Liver (tissue), 9 donors: ENCODE data around the gene COBL. TPM values are rescaled to one million over a fixed set of nuclear protein-coding genes. Genes with fewer than 3 reads are reported as not detected.

Source experiments
- DNase-seq: peaks from one replicate; pipeline ENCODE4 v3.0.0-alpha.2; 2017; ENCODE audit warnings: low spot score
- H3K27ac ChIP-seq, 2 donors: one replicate each; pipeline ENCODE4 v1.7.0; 2013; ENCODE audit warnings: inconsistent platforms in 2 of 2, low read length in 2 of 2, control low read depth in 1 of 2, low read depth in 1 of 2, mild to moderate bottlenecking in 1 of 2
- H3K27me3 ChIP-seq, 4 donors: one replicate each; pipeline versions ENCODE4 v1.6.1 to v1.7.0; 2013; ENCODE audit warnings: low read length in 3 of 4, inconsistent platforms in 1 of 4, mild to moderate bottlenecking in 1 of 4, moderate library complexity in 1 of 4; ENCODE audit not compliant: control insufficient read depth in 4 of 4, insufficient read depth in 4 of 4
- H3K36me3 ChIP-seq, 4 donors: one replicate each; pipeline versions ENCODE4 v1.6.1 to v1.7.0; 2013; ENCODE audit warnings: low read length in 3 of 4, mild to moderate bottlenecking in 3 of 4, low read depth in 1 of 4, moderate library complexity in 1 of 4; ENCODE audit not compliant: control insufficient read depth in 4 of 4, insufficient read depth in 3 of 4
- H3K4me1 ChIP-seq, 4 donors: one replicate each; pipeline versions ENCODE4 v1.6.1 to v1.7.0; 2013; ENCODE audit warnings: low read length in 3 of 4, mild to moderate bottlenecking in 3 of 4, moderate library complexity in 1 of 4; ENCODE audit not compliant: control insufficient read depth in 4 of 4, insufficient read depth in 4 of 4
- H3K4me3 ChIP-seq, 3 donors: one replicate each; pipeline versions ENCODE4 v1.6.1 to v1.7.0; 2013; ENCODE audit warnings: low read length in 3 of 3, control low read depth in 1 of 3, low read depth in 1 of 3, mild to moderate bottlenecking in 1 of 3
- H3K9ac ChIP-seq, 2 donors: one replicate each; pipeline ENCODE4 v1.7.0; 2013; ENCODE audit warnings: low read length in 2 of 2, mild to moderate bottlenecking in 2 of 2, moderate library complexity in 2 of 2, control low read depth in 1 of 2, low read depth in 1 of 2
- H3K9me3 ChIP-seq, 4 donors: one replicate each; pipeline versions ENCODE4 v1.6.1 to v1.7.0; 2013; ENCODE audit warnings: low read length in 3 of 4; ENCODE audit not compliant: control insufficient read depth in 4 of 4
- ATF3 ChIP-seq: IDR thresholded peaks from 2 replicates; pipeline ENCODE4 v1.6.1; 2016; ENCODE audit warnings: antibody characterized with exemption
- EGR1 ChIP-seq, 2 donors: IDR thresholded peaks; 2 replicates each; pipeline ENCODE4 v1.6.1; 2016 to 2018; ENCODE audit warnings: antibody characterized with exemption in 2 of 2, low read depth in 2 of 2
- FOXA1 ChIP-seq: IDR thresholded peaks from 2 replicates; pipeline ENCODE4 v1.6.1; 2016; ENCODE audit warnings: antibody characterized with exemption
- FOXA2 ChIP-seq: IDR thresholded peaks from 2 replicates; pipeline ENCODE4 v1.6.1; 2016; ENCODE audit warnings: antibody characterized with exemption
- GABPA ChIP-seq, 2 donors: IDR thresholded peaks in 1 of 2; conservative IDR thresholded peaks in 1 of 2; 2 replicates each; pipeline ENCODE4 v1.6.1; 2016; ENCODE audit warnings: antibody characterized with exemption in 2 of 2, mild to moderate bottlenecking in 1 of 2, moderate library complexity in 1 of 2
- HNF4A ChIP-seq, 2 donors: conservative IDR thresholded peaks; 2 replicates each; pipeline ENCODE4 v1.6.1; 2016; ENCODE audit warnings: antibody characterized with exemption in 2 of 2, mild to moderate bottlenecking in 2 of 2
- HNF4G ChIP-seq: IDR thresholded peaks from 2 replicates; pipeline ENCODE4 v1.6.1; 2016; ENCODE audit warnings: antibody characterized with exemption
- JUND ChIP-seq, 2 donors: IDR thresholded peaks; 2 replicates each; pipeline ENCODE4 v1.6.1; 2016; ENCODE audit warnings: antibody characterized with exemption in 2 of 2
- NR2F2 ChIP-seq: IDR thresholded peaks from 2 replicates; pipeline ENCODE4 v1.6.1; 2016; ENCODE audit warnings: antibody characterized with exemption
- RAD21 ChIP-seq, 2 donors: IDR thresholded peaks; 2 replicates each; pipeline ENCODE4 v1.6.1; 2016; ENCODE audit warnings: antibody characterized with exemption in 2 of 2, mild to moderate bottlenecking in 2 of 2
- RXRA ChIP-seq, 2 donors: IDR thresholded peaks; 2 replicates each; pipeline ENCODE4 v1.6.1; 2017 to 2018; ENCODE audit warnings: antibody characterized with exemption in 2 of 2, mild to moderate bottlenecking in 1 of 2
- SP1 ChIP-seq: IDR thresholded peaks from 2 replicates; pipeline ENCODE4 v1.6.1; 2018; ENCODE audit warnings: antibody characterized with exemption, mild to moderate bottlenecking
- YY1 ChIP-seq: IDR thresholded peaks from 2 replicates; pipeline ENCODE4 v1.6.1; 2016; ENCODE audit warnings: antibody characterized with exemption, mild to moderate bottlenecking
- WGBS: extraction: QIAGEN DNeasy Blood & Tissue Kit; methylation state at CpG from one replicate; pipeline ENCODE4 v1.1.7; 2013; 5-methylcytosine and 5-hydroxymethylcytosine counted together
- polyA plus RNA-seq, 2 donors: library from polyadenylated mRNA; stranded (reverse) in 1 of 2; unstranded in 1 of 2; fragments of 200-250 nt in 1 of 2; fragments of >200 nt in 1 of 2; fragmentation: Nextera tagmentation in 1 of 2; extraction: Ambion mirVana in 1 of 2; gene quantifications; one replicate each; pipeline versions ENCODE4 v1.2.1 to v1.2.3, GENCODE V29; 2013 to 2015
- total RNA-seq, 2 donors: library from RNA; depleted of rRNA; stranded (reverse); fragments of >200 nt; gene quantifications; one replicate each; pipeline ENCODE4 v1.2.3, GENCODE V29; 2014
- TF ChIP-seq, protein P1 (sequence below): IDR thresholded peaks from 2 replicates; pipeline ENCODE4 v1.6.1; 2016; ENCODE audit warnings: antibody characterized with exemption
- TF ChIP-seq, protein P2 (sequence below): IDR thresholded peaks from 2 replicates; pipeline ENCODE4 v1.6.1; 2016; ENCODE audit warnings: antibody characterized with exemption, mild to moderate bottlenecking
- TF ChIP-seq, protein P3 (sequence below): fragments of 150-350 bp; IDR thresholded peaks from 2 replicates; pipeline ENCODE4 v1.5.1; 2017; ENCODE audit warnings: improper control_type of control experiment, low read depth, low read length; ENCODE audit not compliant: missing input control
- TF ChIP-seq, protein P4 (sequence below): IDR thresholded peaks from 2 replicates; pipeline ENCODE4 v1.6.1; 2016; ENCODE audit warnings: antibody characterized with exemption
- donor health status: healthy.
- donor health status: healthy.
- donor health status: healthy.
- donor health status: healthy.
- donor health status: healthy.

COBL gene
- total and polyA plus RNA-seq, 4 donors: 5.8 to 18.7 (median 10.7) TPM

- H3K27ac ChIP-seq: no peak overlapping the region
- no peaks in the 10 kb centered on the region for H3K9me3 ChIP-seq
- H3K9ac ChIP-seq: no peak overlapping the region
- WGBS: 63% methylated on average over 2 of the region's 2 CpGs
- TF ChIP-seq JUND (IDR thresholded peaks at IDR 0.05) (no peak), NR2F2 (no peak), HNF4G (no peak), GABPA (IDR thresholded peaks at IDR 0.05 in 1 of 2, conservative IDR thresholded peaks at IDR 0.05 in 1 of 2) (no peak), SP1 (no peak), FOXA1 (no peak), YY1 (no peak), EGR1 (IDR thresholded peaks at IDR 0.05; ENCODE audit: low read depth in 2 of 2) (no peak), ATF3 (no peak), HNF4A (conservative IDR thresholded peaks at IDR 0.05) (no peak), RAD21 (IDR thresholded peaks at IDR 0.05) (no peak), FOXA2 (no peak)
- TF ChIP-seq, protein P1, sequence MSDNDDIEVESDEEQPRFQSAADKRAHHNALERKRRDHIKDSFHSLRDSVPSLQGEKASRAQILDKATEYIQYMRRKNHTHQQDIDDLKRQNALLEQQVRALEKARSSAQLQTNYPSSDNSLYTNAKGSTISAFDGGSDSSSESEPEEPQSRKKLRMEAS: no peak
- TF ChIP-seq, protein P2, sequence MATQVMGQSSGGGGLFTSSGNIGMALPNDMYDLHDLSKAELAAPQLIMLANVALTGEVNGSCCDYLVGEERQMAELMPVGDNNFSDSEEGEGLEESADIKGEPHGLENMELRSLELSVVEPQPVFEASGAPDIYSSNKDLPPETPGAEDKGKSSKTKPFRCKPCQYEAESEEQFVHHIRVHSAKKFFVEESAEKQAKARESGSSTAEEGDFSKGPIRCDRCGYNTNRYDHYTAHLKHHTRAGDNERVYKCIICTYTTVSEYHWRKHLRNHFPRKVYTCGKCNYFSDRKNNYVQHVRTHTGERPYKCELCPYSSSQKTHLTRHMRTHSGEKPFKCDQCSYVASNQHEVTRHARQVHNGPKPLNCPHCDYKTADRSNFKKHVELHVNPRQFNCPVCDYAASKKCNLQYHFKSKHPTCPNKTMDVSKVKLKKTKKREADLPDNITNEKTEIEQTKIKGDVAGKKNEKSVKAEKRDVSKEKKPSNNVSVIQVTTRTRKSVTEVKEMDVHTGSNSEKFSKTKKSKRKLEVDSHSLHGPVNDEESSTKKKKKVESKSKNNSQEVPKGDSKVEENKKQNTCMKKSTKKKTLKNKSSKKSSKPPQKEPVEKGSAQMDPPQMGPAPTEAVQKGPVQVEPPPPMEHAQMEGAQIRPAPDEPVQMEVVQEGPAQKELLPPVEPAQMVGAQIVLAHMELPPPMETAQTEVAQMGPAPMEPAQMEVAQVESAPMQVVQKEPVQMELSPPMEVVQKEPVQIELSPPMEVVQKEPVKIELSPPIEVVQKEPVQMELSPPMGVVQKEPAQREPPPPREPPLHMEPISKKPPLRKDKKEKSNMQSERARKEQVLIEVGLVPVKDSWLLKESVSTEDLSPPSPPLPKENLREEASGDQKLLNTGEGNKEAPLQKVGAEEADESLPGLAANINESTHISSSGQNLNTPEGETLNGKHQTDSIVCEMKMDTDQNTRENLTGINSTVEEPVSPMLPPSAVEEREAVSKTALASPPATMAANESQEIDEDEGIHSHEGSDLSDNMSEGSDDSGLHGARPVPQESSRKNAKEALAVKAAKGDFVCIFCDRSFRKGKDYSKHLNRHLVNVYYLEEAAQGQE: no peak
- TF ChIP-seq, protein P3, sequence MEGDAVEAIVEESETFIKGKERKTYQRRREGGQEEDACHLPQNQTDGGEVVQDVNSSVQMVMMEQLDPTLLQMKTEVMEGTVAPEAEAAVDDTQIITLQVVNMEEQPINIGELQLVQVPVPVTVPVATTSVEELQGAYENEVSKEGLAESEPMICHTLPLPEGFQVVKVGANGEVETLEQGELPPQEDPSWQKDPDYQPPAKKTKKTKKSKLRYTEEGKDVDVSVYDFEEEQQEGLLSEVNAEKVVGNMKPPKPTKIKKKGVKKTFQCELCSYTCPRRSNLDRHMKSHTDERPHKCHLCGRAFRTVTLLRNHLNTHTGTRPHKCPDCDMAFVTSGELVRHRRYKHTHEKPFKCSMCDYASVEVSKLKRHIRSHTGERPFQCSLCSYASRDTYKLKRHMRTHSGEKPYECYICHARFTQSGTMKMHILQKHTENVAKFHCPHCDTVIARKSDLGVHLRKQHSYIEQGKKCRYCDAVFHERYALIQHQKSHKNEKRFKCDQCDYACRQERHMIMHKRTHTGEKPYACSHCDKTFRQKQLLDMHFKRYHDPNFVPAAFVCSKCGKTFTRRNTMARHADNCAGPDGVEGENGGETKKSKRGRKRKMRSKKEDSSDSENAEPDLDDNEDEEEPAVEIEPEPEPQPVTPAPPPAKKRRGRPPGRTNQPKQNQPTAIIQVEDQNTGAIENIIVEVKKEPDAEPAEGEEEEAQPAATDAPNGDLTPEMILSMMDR: no peak
- H3K4me3 ChIP-seq: no peak overlapping the region
- no peaks in the 10 kb centered on the region for H3K4me1 ChIP-seq
- H3K36me3 ChIP-seq: no peaks in the 10 kb centered on the region
- H3K27me3 ChIP-seq: no peaks in the 10 kb centered on the region
- DNase-seq: no peak
Measured at GRCh38 chr7:50982626-50983025, 334.0 kb downstream of the COBL start.

- WGBS: 87% methylated on average over 6 of the region's 6 CpGs
- Histone ChIP-seq H3K27ac (no peak overlapping the region), H3K36me3 (no peaks in the 10 kb centered on the region), H3K27me3 (no peaks in the 10 kb centered on the region), H3K4me3 (no peak overlapping the region), H3K9ac (no peak overlapping the region), H3K9me3 (no peaks in the 10 kb centered on the region), H3K4me1 (no peaks in the 10 kb centered on the region)
- DNase-seq: no peak
- TF ChIP-seq SP1 (no peak), NR2F2 (no peak), RXRA (IDR thresholded peaks at IDR 0.05) (no peak), YY1 (no peak), RAD21 (IDR thresholded peaks at IDR 0.05) (no peak), HNF4A (conservative IDR thresholded peaks at IDR 0.05) (no peak), FOXA1 (no peak), EGR1 (IDR thresholded peaks at IDR 0.05; ENCODE audit: low read depth in 2 of 2) (no peak), FOXA2 (no peak), HNF4G (no peak), GABPA (IDR thresholded peaks at IDR 0.05 in 1 of 2, conservative IDR thresholded peaks at IDR 0.05 in 1 of 2) (no peak), JUND (IDR thresholded peaks at IDR 0.05) (no peak)
- TF ChIP-seq, protein P2: no peak
- TF ChIP-seq, protein P3: no peak
- TF ChIP-seq, protein P4, sequence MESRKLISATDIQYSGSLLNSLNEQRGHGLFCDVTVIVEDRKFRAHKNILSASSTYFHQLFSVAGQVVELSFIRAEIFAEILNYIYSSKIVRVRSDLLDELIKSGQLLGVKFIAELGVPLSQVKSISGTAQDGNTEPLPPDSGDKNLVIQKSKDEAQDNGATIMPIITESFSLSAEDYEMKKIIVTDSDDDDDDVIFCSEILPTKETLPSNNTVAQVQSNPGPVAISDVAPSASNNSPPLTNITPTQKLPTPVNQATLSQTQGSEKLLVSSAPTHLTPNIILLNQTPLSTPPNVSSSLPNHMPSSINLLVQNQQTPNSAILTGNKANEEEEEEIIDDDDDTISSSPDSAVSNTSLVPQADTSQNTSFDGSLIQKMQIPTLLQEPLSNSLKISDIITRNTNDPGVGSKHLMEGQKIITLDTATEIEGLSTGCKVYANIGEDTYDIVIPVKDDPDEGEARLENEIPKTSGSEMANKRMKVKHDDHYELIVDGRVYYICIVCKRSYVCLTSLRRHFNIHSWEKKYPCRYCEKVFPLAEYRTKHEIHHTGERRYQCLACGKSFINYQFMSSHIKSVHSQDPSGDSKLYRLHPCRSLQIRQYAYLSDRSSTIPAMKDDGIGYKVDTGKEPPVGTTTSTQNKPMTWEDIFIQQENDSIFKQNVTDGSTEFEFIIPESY: no peak
- TF ChIP-seq, protein P1: no peak
Measured at GRCh38 chr7:50981743-50982142, 334.9 kb downstream of the COBL start.
